HG03520 (cell line): ENCODE results near the gene PCDHGA3.
"Not testable (repeated sequence)": the region's sequence is repeated elsewhere in the genome, so short reads cannot be mapped to it uniquely, and the experiment has no call there.

ENCODE experiments used
- ATAC-seq: cut with Tn5 transposase; IDR thresholded peaks from one replicate; pipeline ENCODE4 v1.9.1; 2021; ENCODE audit warnings: mild to moderate bottlenecking, moderate library complexity; ENCODE audit not compliant: unreplicated experiment

PCDHGA3 gene

DNA sequence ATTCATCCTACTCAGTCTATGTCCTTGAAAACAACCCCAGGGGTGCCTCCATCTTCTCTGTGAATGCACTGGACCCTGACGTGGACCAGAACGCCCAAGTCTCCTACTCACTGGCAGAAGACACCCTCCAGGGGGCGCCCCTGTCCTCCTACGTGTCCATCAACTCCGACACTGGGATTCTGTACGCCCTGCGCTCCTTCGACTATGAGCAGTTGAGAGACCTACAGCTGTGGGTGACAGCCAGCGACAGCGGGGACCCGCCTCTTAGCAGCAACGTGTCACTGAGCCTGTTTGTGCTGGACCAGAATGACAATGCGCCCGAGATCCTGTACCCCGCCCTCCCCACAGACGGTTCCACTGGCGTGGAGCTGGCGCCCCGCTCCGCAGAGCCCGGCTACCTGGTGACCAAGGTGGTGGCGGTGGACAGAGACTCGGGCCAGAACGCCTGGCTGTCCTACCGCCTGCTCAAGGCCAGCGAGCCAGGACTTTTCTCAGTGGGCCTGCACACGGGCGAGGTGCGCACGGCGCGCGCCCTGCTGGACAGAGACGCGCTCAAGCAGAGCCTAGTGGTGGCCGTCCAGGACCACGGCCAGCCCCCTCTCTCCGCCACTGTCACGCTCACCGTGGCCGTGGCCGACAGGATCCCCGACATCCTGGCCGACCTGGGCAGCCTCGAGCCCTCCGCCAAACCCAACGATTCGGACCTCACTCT, 32.0 kb downstream of the PCDHGA3 start:
- ATAC-seq, result not testable (repeated sequence)

DNA sequence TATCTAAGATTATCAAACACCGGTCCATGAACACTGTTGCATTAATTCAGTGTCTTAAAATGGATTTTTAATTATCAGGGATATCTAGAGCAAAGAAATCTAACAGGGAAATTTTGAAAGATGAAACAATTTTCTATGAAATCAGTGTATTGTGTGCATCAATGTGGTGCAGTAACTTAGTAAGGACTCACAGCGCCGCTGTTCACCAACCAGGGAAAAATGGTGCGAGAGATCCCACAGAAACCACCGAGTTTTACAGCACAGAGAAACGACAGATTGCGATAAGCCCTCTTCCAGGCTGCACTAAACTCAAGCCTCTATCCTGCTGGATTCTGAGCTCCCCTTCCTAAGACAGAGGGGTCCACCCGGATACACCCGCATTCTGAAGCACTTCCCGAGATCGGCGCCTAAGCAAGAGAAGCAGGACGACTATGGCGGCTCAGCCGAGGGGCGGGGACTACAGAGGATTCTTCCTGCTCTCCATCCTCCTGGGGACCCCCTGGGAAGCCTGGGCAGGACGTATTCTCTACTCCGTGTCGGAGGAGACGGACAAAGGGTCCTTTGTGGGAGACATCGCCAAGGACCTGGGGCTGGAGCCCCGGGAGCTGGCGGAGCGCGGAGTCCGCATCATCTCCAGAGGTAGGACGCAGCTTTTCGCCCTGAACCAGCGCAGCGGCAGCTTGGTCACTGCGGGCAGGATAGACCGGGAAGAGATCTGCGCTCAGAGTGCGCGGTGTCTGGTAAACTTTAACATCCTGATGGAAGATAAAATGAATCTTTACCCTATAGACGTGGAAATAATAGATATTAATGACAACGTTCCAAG, 39.1 kb downstream of the PCDHGA3 start, which contains the start of gene PCDHGA7:
Gene PCDHGA7, plus strand, starts transcription at position 274 of the 826 bp plus-strand sequence. Its CDS starts 158 bp downstream, at position 432.
- peak; percentile 73 for ATAC-seq

DNA sequence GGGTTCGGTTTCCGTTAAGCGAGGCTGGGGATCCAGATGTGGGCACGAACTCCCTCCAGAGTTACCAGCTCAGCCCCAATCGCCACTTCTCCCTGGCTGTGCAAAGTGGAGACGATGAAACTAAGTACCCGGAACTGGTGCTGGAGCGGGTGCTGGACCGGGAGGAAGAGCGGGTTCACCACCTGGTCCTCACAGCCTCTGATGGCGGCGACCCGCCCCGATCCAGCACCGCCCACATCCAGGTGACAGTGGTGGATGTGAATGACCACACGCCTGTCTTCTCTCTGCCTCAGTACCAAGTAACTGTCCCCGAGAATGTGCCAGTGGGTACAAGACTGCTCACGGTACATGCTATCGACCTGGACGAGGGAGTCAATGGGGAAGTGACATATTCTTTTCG, 39.7 kb downstream of the PCDHGA3 start:
- ATAC-seq, result no peak

DNA sequence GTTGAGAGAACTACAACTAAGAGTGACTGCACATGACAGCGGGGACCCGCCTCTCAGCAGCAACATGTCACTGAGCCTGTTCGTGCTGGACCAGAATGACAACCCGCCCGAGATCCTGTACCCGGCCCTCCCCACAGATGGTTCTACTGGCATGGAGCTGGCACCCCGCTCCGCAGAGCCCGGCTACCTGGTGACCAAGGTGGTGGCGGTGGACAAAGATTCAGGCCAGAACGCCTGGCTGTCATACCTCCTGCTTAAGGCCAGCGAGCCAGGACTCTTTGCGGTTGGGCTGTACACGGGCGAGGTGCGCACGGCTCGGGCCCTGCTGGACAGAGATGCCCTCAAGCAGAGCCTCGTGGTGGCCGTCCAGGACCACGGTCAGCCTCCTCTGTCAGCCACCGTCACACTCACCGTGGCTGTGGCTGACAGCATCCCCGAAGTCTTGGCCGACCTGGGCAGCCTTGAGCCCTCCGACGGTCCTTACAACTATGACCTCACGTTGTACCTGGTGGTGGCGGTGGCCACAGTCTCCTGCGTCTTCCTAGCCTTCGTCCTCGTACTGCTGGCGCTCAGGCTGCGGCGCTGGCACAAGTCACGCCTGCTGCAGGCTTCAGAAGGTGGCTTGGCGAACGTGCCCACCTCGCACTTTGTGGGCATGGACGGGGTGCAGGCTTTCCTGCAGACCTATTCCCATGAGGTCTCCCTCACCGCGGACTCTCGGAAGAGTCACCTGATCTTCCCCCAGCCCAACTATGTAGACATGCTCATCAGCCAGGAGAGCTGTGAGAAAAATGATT, 41.0 kb downstream of the PCDHGA3 start:
- no peak for ATAC-seq

DNA sequence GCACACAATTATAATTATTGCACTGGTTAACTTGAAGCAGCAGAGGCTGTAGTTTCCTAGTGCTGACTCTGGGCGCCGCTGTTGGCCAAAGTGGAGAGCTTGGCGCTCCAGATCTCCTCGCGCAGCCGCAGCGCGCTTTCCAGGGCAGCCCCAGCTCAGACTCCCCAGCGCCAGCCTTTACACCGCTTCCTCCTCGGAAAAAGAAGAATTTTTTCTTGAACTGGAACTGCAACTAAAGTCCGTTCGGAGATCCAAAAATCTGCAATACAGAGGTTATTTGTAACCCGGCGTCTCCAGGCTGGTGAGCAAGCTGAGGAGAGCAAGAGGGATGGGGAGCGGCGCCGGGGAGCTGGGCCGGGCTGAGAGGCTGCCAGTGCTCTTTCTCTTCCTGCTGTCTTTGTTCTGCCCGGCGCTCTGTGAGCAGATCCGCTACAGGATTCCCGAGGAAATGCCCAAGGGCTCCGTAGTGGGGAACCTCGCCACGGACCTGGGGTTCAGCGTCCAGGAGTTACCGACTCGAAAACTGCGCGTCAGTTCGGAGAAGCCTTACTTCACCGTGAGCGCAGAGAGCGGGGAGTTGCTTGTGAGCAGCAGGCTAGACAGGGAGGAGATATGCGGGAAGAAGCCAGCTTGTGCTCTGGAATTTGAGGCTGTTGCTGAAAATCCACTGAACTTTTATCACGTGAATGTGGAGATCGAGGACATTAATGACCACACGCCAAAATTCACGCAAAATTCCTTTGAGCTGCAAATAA, 44.1 kb downstream of the PCDHGA3 start, which contains the start of gene PCDHGB4:
Gene PCDHGB4, plus strand, starts transcription at position 142 of the 755 bp plus-strand sequence. Its CDS starts 187 bp downstream, at position 329.
- peak; percentile 54 for ATAC-seq

DNA sequence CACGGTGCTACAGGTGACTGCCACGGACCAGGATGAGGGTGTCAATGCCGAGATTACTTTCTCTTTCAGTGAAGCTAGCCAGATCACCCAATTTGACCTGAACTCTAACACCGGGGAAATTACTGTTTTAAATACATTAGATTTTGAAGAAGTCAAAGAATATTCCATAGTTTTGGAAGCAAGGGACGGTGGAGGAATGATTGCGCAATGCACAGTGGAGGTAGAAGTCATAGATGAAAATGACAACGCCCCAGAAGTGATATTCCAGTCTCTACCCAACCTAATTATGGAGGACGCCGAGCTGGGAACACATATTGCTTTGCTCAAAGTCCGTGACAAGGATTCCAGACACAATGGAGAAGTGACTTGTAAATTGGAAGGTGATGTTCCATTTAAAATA, 45.0 kb downstream of the PCDHGA3 start:
- no peak for ATAC-seq

DNA sequence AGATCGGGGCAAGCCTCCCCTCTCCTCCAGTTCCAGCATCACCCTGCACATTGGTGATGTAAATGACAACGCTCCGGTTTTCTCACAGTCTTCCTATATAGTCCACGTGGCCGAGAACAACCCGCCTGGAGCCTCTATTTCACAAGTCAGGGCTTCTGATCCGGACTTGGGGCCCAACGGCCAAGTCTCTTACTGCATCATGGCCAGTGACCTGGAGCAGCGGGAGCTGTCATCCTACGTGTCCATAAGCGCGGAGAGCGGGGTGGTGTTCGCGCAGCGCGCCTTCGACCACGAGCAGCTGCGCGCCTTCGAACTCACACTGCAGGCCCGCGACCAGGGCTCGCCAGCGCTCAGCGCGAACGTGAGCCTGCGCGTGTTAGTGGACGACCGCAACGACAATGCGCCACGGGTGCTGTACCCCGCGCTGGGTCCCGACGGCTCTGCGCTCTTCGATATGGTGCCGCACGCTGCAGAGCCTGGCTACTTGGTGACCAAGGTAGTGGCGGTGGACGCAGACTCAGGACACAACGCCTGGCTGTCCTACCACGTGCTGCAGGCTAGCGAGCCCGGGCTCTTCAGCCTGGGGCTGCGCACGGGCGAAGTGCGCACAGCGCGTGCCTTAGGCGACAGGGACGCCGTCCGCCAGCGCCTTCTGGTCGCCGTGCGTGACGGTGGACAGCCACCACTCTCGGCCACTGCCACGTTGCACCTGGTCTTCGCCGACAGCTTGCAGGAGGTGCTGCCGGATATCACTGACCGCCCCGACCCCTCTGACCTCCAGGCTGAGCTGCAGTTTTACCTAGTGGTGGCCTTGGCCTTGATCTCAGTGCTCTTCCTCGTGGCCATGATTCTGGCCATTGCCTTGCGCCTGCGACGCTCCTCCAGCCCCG, 45.8 kb downstream of the PCDHGA3 start:
- ATAC-seq, result no peak

DNA sequence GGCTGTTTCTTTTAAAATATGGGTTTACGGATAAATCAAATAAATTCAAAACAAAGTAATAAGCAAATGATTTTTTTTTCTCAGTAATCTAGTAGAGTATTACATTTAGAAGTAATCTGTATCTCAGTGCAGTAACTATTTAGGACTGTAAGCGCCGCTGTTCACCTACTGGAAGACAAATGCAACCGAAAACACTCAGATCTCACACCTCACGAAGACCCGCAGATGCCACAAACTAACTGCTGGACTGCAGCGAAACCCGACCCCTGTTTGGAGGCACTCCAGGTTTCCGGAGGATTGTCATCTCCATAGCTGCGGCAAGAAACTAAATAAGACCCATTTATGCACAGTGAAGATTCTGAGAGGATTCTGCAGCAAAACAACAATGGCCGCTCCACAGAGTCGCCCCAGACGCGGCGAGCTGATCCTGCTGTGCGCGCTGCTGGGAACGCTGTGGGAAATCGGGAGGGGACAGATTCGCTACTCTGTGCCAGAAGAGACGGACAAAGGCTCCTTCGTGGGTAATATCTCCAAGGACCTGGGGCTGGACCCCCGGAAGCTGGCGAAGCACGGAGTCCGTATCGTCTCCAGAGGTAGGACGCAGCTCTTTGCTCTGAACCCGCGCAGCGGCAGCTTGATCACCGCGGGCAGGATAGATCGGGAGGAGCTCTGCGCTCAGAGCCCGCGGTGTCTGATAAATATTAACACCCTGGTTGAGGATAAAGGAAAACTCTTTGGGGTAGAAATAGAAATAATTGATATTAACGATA, 49.0 kb downstream of the PCDHGA3 start, which contains the start of gene PCDHGA8:
Gene PCDHGA8, plus strand, starts transcription at position 205 of the 770 bp plus-strand sequence. Its CDS starts 181 bp downstream, at position 386.
- no peak for ATAC-seq

DNA sequence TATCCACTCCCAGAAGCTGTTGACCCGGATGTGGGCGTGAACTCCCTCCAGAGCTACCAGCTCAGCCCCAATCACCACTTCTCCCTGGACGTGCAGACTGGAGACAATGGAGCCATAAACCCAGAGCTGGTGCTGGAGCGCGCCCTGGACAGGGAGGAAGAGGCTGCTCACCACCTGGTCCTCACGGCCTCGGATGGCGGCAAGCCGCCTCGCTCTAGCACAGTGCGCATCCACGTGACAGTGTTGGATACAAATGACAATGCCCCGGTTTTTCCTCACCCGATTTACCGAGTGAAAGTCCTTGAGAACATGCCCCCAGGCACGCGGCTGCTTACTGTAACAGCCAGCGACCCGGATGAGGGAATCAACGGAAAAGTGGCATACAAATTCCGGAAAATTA, 49.6 kb downstream of the PCDHGA3 start:
- no peak for ATAC-seq

DNA sequence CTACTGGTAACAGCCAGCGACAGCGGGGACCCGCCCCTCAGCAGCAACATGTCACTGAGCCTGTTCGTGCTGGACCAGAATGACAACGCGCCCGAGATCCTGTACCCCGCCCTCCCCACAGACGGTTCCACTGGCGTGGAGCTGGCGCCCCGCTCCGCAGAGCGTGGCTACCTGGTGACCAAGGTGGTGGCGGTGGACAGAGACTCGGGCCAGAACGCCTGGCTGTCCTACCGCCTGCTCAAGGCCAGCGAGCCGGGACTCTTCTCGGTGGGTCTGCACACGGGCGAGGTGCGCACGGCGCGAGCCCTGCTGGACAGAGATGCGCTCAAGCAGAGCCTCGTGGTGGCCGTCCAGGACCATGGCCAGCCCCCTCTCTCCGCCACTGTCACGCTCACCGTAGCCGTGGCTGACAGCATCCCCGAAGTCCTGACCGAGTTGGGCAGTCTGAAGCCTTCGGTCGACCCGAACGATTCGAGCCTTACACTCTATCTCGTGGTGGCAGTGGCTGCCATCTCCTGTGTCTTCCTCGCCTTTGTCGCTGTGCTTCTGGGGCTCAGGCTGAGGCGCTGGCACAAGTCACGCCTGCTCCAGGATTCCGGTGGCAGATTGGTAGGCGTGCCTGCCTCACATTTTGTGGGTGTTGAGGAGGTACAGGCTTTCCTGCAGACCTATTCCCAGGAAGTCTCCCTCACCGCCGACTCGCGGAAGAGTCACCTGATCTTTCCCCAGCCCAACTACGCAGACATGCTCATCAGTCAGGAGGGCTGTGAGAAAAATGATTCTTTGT, 51.0 kb downstream of the PCDHGA3 start:
- not testable (repeated sequence) for ATAC-seq
